Limb (tissue), 2 donors: Measurements from ENCODE around the gene IL21R.
A peak's percentile ranks its signal among the peaks of the same experiment; 100 is the strongest.
"Not testable (repeated sequence)": the region's sequence is repeated elsewhere in the genome, so short reads cannot be mapped to it uniquely, and the experiment has no call there.

Experiments used
- DNase-seq, 2 donors: peaks; one replicate each; pipeline ENCODE4 v3.0.0-alpha.2; 2016; ENCODE audit errors: extremely low spot score in 2 of 2

Gene IL21R

GRCh38 chr16:27374804-27375425 lies 27.1 kb upstream of the IL21R start:
- DNase-seq: peak; percentile 59 to 75

DNA sequence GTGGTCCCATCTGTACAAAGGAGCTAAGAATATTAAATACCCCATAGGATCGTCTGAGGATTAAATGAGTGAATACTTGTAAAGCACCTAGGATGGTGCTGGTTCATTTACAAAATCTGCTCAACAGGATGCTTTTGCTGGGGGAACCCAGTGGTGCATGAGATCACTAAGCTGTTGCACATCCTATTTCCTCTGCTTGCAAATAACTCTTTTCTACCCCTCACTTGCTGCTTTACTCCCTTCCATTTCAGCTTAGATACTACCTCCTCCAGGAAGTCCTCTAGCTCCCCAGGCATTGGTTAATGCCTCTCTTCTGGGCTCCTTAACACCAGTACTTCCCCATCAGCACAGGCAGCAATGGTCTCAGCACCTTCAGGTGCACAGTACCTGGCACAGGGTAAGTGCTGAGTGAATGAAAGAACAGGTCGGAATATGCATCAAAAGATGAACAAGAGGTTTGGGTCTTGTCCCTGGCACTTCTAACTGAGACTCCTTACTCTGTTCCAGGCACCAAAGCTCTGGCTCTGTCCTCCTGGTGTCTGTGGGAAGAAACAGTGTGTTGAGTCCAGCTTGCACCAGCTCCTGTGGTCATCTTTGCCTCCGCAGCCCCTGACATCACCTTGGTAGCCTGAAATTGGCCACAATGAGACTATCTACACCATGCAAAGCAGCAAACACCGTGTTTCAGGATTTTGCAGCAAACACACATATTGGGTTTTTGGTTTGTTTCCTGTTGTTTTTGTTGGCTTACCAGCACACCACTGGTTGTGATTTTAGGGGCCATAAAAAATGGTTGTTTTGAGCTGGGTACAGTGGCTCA lies 24.1 kb upstream of the IL21R start:
- peak in 1 of 2 donors; percentile 4 for DNase-seq

GRCh38 chr16:27378871-27379481 lies 23.0 kb upstream of the IL21R start:
- DNase-seq: no peak

- DNase-seq: no peak
Measured at GRCh38 chr16:27379919-27380318, 22.1 kb upstream of the IL21R start.

DNA sequence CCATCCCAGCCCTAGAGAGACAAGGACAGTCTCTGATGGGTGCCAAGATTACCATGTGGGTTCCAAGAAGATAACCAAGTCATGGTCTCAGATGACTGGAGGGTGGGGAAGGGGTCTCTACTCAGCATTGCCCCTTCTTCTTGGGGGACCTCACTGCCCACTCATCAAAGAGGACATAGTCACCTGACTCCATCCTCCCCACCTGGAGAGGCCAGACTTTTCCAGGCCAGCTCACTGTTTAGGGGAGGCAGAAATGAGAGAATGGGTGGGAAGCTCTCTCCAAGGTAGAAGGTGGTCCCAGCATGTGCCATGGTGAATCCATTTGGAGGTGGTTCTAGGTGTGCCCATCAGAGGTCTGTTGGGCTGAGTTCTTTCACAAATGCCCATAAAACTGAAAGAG lies 20.7 kb upstream of the IL21R start:
- DNase-seq: no peak

DNA sequence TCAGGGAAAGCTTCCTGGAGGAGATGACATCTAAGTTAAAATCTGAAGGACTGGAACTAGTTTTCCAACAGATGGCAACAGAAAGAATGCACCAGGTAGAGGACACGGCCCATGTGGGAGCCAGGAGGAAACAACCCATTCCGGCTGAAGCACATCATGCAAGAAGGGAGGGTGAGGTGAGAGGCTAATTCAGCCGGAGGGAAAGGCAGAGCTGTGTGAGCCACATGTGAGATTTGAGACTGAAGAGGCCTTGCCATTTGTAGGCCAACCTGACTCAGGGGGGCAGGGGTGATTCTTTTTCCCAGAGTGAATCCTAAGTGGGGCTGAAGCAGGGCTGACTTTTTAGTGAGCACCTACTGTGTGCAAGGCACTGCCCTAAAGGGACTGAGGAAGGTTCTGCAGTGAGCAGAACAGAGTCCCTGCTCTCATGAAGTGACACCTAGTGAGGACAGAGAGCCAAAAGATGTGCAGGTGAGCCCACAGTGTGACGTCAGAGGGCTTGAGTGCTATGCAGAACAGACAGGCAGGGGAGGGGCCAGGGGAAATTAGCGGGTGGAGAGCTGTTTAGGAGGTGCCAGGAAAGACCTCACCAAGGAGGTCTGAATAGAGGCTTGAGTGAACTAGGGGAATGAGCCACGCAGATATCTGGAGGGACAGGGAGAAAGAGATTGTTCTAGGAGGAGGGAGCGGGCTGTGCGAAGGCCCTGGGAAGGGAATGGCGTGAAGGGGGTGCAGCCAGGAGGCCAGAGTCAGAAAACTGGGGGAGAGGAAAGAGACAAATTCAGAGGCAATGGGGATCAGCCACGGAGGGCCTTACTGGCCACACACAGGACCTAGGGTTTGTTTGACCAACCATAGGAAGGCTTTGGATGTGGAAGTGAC lies 19.8 kb upstream of the IL21R start:
- peak in 1 of 2 donors; percentile 3 for DNase-seq

- DNase-seq: peak in 1 of 2 donors; percentile 7
Measured at GRCh38 chr16:27383556-27384243, 18.3 kb upstream of the IL21R start.

- no peak for DNase-seq
Measured at GRCh38 chr16:27384425-27384824, 17.5 kb upstream of the IL21R start.

DNA sequence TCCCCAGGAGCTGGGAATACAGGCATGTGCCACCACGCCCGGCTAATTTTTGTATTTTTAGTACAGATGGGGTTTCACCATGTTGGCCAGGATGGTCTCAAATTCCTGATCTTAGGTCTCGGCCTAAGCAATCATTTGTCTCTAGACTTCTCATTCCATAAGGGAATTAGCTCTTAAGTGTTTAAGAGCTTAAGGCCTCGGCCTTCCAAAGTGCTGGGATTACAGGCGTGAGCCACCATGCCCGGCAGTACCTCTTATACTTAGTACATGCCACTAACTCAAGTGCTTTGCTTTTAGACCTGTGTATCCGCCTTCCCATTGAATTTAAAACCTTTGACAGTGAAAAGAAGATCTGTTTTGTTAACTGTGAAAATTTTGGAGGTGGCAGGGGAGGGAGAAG lies 16.6 kb upstream of the IL21R start:
- no peak for DNase-seq

DNA sequence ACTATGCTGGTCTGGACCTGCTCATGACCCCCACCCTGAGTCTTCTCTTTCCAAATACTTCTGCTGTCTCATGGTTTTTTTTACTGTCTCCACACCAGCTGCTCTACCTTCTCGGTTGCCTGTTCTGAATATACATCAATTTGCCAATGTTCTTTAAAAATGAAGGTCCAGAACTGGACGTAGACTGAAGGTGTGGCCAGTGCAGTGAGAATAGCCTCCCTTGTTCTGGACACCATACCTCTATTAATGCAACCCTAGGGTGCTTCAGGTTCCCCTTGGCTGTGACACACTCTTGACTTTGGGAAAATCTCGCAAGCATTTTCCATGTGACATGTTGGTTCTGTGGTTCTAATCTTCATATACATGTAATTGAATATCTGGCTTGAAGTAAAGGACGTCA lies 15.3 kb upstream of the IL21R start:
- no peak for DNase-seq

DNA sequence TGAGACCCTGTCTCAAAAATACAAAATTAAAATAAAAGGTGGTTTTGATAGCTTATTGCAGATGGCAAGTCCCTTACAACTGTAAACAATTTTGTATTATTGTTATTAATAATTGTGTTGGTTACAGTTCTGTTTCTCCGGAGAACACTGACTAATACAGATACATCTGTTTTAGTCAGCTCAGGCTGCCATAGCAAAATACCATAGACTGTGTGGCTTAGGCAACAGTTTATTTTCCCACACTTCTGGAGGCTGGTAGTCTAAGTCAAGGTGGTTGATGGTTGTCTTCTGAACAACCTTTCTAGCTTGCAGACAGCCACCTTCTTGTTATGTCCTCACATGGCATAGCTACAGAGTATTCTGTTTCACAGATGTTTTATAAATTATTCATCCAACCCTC lies 14.2 kb upstream of the IL21R start:
- DNase-seq: no peak

DNA sequence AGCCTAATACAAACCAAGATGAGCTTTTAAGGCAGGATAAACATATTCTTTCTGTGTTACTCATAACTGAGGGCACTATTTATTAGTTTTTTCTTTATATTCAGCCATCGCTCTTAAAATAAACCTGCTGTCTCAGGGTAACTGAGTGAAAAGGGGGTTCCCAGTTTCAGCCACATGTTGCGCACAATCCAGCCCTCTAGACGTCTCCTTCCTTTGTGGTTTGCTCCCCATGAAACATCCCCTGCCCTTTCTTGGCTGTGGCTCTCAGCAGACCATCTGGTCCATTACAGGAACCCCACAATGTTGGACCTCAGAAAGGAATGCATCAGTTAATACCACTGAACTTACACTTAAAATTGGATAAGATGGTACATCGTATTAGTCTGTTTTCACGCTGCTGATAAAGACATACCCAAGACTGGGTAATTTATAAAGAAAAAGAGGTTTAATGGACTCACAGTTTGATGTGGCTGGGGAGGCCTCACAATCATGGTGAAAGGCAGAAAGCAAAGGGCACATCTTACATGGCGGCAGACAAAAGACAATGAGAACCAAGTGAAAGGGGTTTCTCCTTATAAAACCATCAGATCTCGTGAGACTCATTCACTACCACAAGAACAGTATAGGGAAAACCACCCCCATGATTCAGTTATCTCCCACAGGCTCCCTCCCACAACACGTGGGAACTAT lies 12.6 kb upstream of the IL21R start:
- no peak for DNase-seq

DNA sequence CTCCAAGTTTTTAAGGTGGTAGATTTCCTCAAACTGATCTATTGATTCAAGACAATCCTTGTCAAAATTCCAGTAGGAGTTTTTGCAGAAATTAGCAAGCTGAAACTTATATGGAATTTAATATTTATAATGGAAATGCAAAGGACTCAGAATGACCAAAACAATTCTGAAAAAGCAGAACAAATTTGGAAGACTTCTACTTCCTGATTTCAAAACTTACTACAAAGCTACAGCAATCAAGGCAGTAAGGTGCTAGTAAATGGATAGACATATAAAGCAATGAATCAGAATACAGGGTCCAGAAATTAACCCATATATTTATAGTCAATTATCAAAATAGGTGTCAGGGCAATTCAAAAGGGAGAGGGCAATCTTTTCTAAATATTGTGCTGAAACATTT lies 11.8 kb upstream of the IL21R start:
- DNase-seq: no peak

GRCh38 chr16:27392671-27393070 lies 9.3 kb upstream of the IL21R start:
- DNase-seq: no peak

- no peak for DNase-seq
Measured at GRCh38 chr16:27394516-27394915, 7.5 kb upstream of the IL21R start.

GRCh38 chr16:27398341-27398893 lies 3.6 kb upstream of the IL21R start:
- not testable (repeated sequence) for DNase-seq

GRCh38 chr16:27398894-27399853 lies 2.8 kb upstream of the IL21R start:
- no peak for DNase-seq

DNA sequence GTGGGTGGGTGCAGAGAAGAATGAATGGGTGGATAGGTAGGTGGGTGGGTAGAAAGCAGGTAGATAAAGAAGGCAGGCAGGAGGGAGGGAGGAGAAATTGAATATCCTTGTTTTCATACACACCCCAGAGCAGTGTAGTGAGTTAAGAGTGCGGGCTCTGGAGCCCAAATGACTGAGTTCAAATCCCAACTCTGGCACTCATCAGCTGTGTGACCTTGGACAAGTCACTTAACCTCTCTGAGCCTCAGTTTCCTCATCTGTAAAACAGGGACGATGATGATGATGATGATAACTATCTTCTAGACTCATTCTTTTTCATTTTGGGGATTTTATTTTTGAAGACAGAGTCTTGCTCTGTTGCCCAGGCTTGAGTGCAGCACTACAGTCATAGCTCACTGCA lies 2.0 kb upstream of the IL21R start:
- DNase-seq: no peak
